Measurements from ENCODE around the gene COL4A1. TPM values are rescaled to one million over a fixed set of nuclear protein-coding genes. Genes with fewer than 3 reads are reported as not detected.

The COL4A1 gene
- total RNA-seq, 2 experiments from 2014 or later = 0.08 to 0.16 TPM

DNA sequence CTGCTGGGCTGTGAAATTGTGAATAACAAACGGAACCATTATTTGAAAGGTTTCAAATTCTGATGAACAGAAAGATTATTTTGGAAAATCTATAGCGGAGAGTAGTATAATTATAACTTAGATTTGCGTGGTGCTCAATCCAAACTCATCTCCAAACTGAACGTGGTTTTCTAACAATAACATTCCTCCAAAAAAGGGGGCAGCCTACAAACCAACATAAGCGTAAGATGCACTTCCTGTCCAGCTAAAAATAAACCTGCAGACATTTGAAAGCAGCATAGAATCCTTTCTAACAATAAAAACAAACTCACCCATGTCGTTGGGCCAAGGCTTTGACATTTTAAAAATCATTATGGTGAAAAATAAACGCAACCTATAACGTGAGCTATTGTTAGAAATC lies 178.4 kb downstream of the COL4A1 start:
- intact Hi-C loops (cut with DNase I, micrococcal nuclease) = no loop called here
- ChIA-PET POLR2A (no interaction called here), CTCF (no interaction called here)
- DNase-seq = no peak
- ATAC-seq (ENCODE audit: poor library complexity) = no peak
- Histone ChIP-seq H3K4me1 (ENCODE audit: insufficient read depth, low read length) (no peaks in the 10 kb centered on the region), H3K9me3 (ENCODE audit: control insufficient read depth in 1 of 2, insufficient read depth in 1 of 2, low read length in 2 of 2) (peaks cover 0 to 9% of the 10 kb centered on the region in 2 experiments), H3K27ac (ENCODE audit: low read depth in 1 of 2, low read length in 2 of 2) (no peak overlapping the region), H3K27me3 (ENCODE audit: control insufficient read depth in 1 of 2, insufficient read depth in 2 of 2, low read length in 2 of 2) (peaks cover 0 to 10% of the 10 kb centered on the region in 2 experiments), H3K4me3 (ENCODE audit: low read length) (no peak overlapping the region), H3K36me3 (ENCODE audit: insufficient read depth, low read length) (no peaks in the 10 kb centered on the region)
- H3K36me3 Mint-ChIP-seq (ENCODE audit: low read depth) = no peaks in the 10 kb centered on the region
- no peak overlapping the region for H3K27ac Mint-ChIP-seq
- TF ChIP-seq, protein P1, sequence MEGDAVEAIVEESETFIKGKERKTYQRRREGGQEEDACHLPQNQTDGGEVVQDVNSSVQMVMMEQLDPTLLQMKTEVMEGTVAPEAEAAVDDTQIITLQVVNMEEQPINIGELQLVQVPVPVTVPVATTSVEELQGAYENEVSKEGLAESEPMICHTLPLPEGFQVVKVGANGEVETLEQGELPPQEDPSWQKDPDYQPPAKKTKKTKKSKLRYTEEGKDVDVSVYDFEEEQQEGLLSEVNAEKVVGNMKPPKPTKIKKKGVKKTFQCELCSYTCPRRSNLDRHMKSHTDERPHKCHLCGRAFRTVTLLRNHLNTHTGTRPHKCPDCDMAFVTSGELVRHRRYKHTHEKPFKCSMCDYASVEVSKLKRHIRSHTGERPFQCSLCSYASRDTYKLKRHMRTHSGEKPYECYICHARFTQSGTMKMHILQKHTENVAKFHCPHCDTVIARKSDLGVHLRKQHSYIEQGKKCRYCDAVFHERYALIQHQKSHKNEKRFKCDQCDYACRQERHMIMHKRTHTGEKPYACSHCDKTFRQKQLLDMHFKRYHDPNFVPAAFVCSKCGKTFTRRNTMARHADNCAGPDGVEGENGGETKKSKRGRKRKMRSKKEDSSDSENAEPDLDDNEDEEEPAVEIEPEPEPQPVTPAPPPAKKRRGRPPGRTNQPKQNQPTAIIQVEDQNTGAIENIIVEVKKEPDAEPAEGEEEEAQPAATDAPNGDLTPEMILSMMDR (IDR thresholded peaks at IDR 0.05) = no peak
- no peak overlapping the region for H3K4me3 Mint-ChIP-seq
- H3K4me1 Mint-ChIP-seq (ENCODE audit: low read depth) = no peaks in the 10 kb centered on the region
- no peaks in the 10 kb centered on the region for H3K9me3 Mint-ChIP-seq
- peaks cover 66% of the 10 kb centered on the region for H3K27me3 Mint-ChIP-seq

DNA sequence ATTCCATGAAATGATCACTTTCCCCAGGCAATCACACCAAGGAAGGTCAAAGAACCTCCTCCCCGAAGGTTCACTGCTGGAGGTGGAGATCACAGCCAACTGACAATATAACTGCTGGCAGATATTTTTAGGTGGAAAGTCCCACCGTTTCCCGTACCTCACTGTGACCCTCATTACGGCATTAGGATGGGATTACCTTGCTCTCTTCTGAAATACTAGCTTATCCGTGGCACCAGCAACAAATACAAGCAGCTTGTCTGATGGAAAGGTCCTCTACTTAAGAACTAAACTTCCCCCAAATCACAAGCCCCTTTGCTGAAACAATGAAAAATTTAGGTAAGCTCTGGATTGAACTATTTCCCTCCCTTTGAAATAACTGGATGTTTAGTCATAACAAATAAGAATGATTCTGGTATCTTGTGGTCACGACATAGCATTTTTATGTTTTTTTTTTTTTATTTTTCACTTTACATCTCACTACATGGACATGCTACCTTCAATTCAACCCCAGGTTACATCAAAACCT lies 178.9 kb downstream of the COL4A1 start:
- Histone ChIP-seq H3K4me1 (ENCODE audit: insufficient read depth, low read length) (no peaks in the 10 kb centered on the region), H3K4me3 (ENCODE audit: low read length) (no peak overlapping the region), H3K27me3 (ENCODE audit: control insufficient read depth in 1 of 2, insufficient read depth in 2 of 2, low read length in 2 of 2) (peaks cover 3 to 6% of the 10 kb centered on the region in 2 experiments), H3K9me3 (ENCODE audit: control insufficient read depth in 1 of 2, insufficient read depth in 1 of 2, low read length in 2 of 2) (peaks cover 0 to 11% of the 10 kb centered on the region in 2 experiments), H3K27ac (ENCODE audit: low read depth in 1 of 2, low read length in 2 of 2) (no peak overlapping the region), H3K36me3 (ENCODE audit: insufficient read depth, low read length) (no peaks in the 10 kb centered on the region)
- H3K27me3 Mint-ChIP-seq = peaks cover 63% of the 10 kb centered on the region
- ChIA-PET POLR2A (no interaction called here), CTCF (interaction anchor here (0.8 kb wide), 1 partner anchor 21 kb away, joined by 4 read pairs; no protein-coding TSS in a partner anchor)
- no peaks in the 10 kb centered on the region for H3K4me1 Mint-ChIP-seq (ENCODE audit: low read depth)
- H3K4me3 Mint-ChIP-seq = no peak overlapping the region
- H3K36me3 Mint-ChIP-seq (ENCODE audit: low read depth) = no peaks in the 10 kb centered on the region
- ATAC-seq (ENCODE audit: poor library complexity) (no peak), DNase-seq (no peak)
- H3K9me3 Mint-ChIP-seq = no peaks in the 10 kb centered on the region
- TF ChIP-seq, protein P1 (IDR thresholded peaks at IDR 0.05) = no peak
- intact Hi-C loops (cut with DNase I, micrococcal nuclease) = no loop called here
- no peak overlapping the region for H3K27ac Mint-ChIP-seq

DNA sequence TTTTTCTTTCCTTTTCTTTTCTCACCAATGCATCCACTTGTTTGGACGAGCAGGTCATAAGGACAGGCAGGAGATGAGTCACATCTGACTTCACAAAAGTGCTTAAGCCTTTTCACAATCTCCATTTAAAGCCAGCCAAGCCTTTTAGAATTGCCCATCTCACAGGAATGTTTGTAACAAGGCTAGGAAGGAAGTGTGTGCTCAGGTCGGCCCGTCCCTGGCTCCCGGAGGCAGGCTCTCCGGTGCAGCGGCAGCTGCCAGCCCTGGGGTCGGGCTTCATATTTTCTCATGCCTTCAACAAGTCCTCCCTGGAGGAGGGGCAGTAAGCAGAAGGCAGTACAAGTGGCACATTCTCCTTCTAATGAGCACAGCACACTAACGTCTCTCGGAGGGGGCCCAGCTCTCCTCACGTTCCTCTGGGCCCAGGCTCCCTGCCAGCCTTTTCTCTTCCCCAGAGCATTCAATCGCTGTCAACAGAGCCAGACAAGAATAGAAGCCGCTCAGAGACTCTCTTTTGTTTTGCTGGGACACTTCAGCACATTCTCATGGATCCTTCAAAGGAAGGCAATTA lies 180.5 kb downstream of the COL4A1 start:
- H3K4me3 Mint-ChIP-seq = no peak overlapping the region

More for the DNA sequence above, 180.5 kb downstream of the COL4A1 start:
- no peak for DNase-seq
- POLR2A ChIA-PET = no interaction called here
- Histone ChIP-seq H3K36me3 (ENCODE audit: insufficient read depth, low read length) (no peaks in the 10 kb centered on the region), H3K9me3 (ENCODE audit: control insufficient read depth in 1 of 2, insufficient read depth in 1 of 2, low read length in 2 of 2) (peaks cover 0 to 13% of the 10 kb centered on the region in 2 experiments), H3K27ac (ENCODE audit: low read depth in 1 of 2, low read length in 2 of 2) (no peak overlapping the region), H3K4me3 (ENCODE audit: low read length) (no peak overlapping the region), H3K4me1 (ENCODE audit: insufficient read depth, low read length) (no peaks in the 10 kb centered on the region), H3K27me3 (ENCODE audit: control insufficient read depth in 1 of 2, insufficient read depth in 2 of 2, low read length in 2 of 2) (peaks cover 2 to 3% of the 10 kb centered on the region in 2 experiments)
- no peaks in the 10 kb centered on the region for H3K9me3 Mint-ChIP-seq
- no peak for ATAC-seq (ENCODE audit: poor library complexity)
- H3K36me3 Mint-ChIP-seq (ENCODE audit: low read depth) = no peaks in the 10 kb centered on the region
- intact Hi-C loops (cut with DNase I, micrococcal nuclease) = no loop called here
- H3K27me3 Mint-ChIP-seq = peaks cover 65% of the 10 kb centered on the region
- H3K27ac Mint-ChIP-seq = no peak overlapping the region
- CTCF ChIA-PET = no interaction called here
- no peaks in the 10 kb centered on the region for H3K4me1 Mint-ChIP-seq (ENCODE audit: low read depth)
- TF ChIP-seq, protein P1 (IDR thresholded peaks at IDR 0.05) = no peak

All from CD4-positive, alpha-beta T cell (primary cell).